HepG2 (cell line): Measurements from ENCODE around the gene BCAS2. TPM values are rescaled to one million over a fixed set of nuclear protein-coding genes. Genes with fewer than 3 reads are reported as not detected.

Source experiments
- ATAC-seq: fragments of 200-7000 bp; cut with Tn5 transposase; 3 replicates; pipeline ENCODE4 v1.9.1; 2020; ENCODE audit warnings: mild to moderate bottlenecking, moderate library complexity
- BruUV-seq: library from RNA; stranded (reverse); fragments of 400-500 nt; replicated peaks from 2 replicates; lab custom pipeline; 2021; lab: Mats Ljungman, UMichigan
- CTCF ChIA-PET: fragments of 300-600 bp; formaldehyde crosslinking; extraction: SDS; loops from one replicate; lab custom pipeline; 2021; ENCODE audit warnings: low total read pairs, inconsistent platforms, low intra/inter-chr PET ratio; lab: Yijun Ruan, JAX
- POLR2A ChIA-PET: fragments of 350-600 bp; sonication (Branson Sonifier 250); formaldehyde crosslinking; loops from one replicate; lab custom pipeline; 2020; ENCODE audit warnings: antibody characterized with exemption, inconsistent platforms; lab: Yijun Ruan, JAX
- DNase-seq: peaks from one replicate; pipeline ENCODE4 v3.0.0-alpha.2; 2015; ENCODE audit warnings: low spot score
- FAIRE-seq: peaks from 3 replicates; lab custom pipeline; 2011; peaks lifted over from hg19 to GRCh38; lab: Jason Lieb, UNC
- H2AFZ ChIP-seq: one replicate; pipeline ENCODE4 v1.6.1; 2011; ENCODE audit warnings: low read length, inconsistent platforms
- H3K27ac ChIP-seq: fragments of 300-600 bp; 3 replicates; pipeline ENCODE4 v1.8.0; 2011; ENCODE audit warnings: mixed run types, mild to moderate bottlenecking, mixed read lengths, low read length, inconsistent platforms; ENCODE audit not compliant: insufficient read depth; ENCODE audit errors: extremely low read length
- H3K27me3 ChIP-seq, 2 experiments: fragments of 200-600 bp in 1 of 2; 2 replicates in 1 of 2; 3 replicates in 1 of 2; pipeline versions ENCODE4 v1.6.0 to v1.8.0; 2011; ENCODE audit warnings: low read length in 2 of 2, mild to moderate bottlenecking in 2 of 2, moderate library complexity in 2 of 2, inconsistent platforms in 1 of 2; ENCODE audit not compliant: insufficient read depth in 2 of 2, control insufficient read depth in 1 of 2
- H3K36me3 ChIP-seq, 2 experiments: fragments of 200-600 bp in 1 of 2; replicated peaks in 1 of 2; 2 replicates in 1 of 2; 3 replicates in 1 of 2; pipeline versions ENCODE4 v1.5.1 to v1.8.0; 2011; ENCODE audit warnings: low read length in 2 of 2, inconsistent platforms in 1 of 2; ENCODE audit not compliant: insufficient read depth in 2 of 2, control insufficient read depth in 1 of 2
- H3K4me1 ChIP-seq: 2 replicates; pipeline ENCODE4 v1.5.1; 2012; ENCODE audit warnings: low read length, inconsistent platforms; ENCODE audit not compliant: insufficient read depth
- H3K4me2 ChIP-seq: 2 replicates; pipeline ENCODE4 v1.6.0; 2011; ENCODE audit warnings: low read depth, low read length, inconsistent platforms
- H3K4me3 ChIP-seq, 3 experiments: fragments of 200-600 bp in 1 of 3; sonication (generic), shearing (Covaris generic) in 1 of 3; replicated peaks in 1 of 3; 2 replicates each; pipeline ENCODE4 v1.5.1; 2011 to 2016; ENCODE audit warnings: low read length in 3 of 3, inconsistent platforms in 2 of 3, low read depth in 2 of 3, mild to moderate bottlenecking in 2 of 3, control low read depth in 1 of 3, mixed read lengths in 1 of 3; ENCODE audit not compliant: insufficient read depth in 1 of 3
- H3K79me2 ChIP-seq: one replicate; pipeline ENCODE4 v1.6.1; 2011; ENCODE audit warnings: low read length, inconsistent platforms; ENCODE audit not compliant: insufficient read depth
- H3K9ac ChIP-seq: 2 replicates; pipeline ENCODE4 v1.6.0; 2011; ENCODE audit warnings: mild to moderate bottlenecking, low read depth, low read length, inconsistent platforms; ENCODE audit not compliant: insufficient read depth
- H3K9me3 ChIP-seq: 2 replicates; pipeline ENCODE4 v1.5.1; 2012; ENCODE audit warnings: mild to moderate bottlenecking, low read length
- H4K20me1 ChIP-seq: 2 replicates; pipeline ENCODE4 v1.6.0; 2011; ENCODE audit warnings: inconsistent platforms, mild to moderate bottlenecking, low read length, moderate library complexity; ENCODE audit not compliant: insufficient read depth
- ATM ChIP-seq: fragments of 450-650 bp; IDR thresholded peaks from 2 replicates; pipeline ENCODE4 v1.7.1; 2017; ENCODE audit warnings: mild to moderate bottlenecking, borderline replicate concordance
- CBX2 ChIP-seq, 2 experiments: fragments of 200-600 bp in 1 of 2; sonication (generic); formaldehyde crosslinking in 1 of 2; IDR thresholded peaks; 2 replicates each; pipeline versions ENCODE4 v1.7.0 to v1.8.1; 2018 to 2022; ENCODE audit warnings: low read depth in 2 of 2, low read length in 1 of 2, mild to moderate bottlenecking in 1 of 2, missing genetic modification reagents in 1 of 2
- CBX5 ChIP-seq: sonication (generic); formaldehyde crosslinking; IDR thresholded peaks from 2 replicates; pipeline ENCODE4 v1.4.0; 2020; ENCODE audit warnings: missing genetic modification reagents, borderline replicate concordance
- IRF2 ChIP-seq: IDR thresholded peaks from 2 replicates; pipeline ENCODE4 v1.6.1; 2018; ENCODE audit warnings: missing genetic modification reagents, missing compliant biosample characterization
- MEIS2 ChIP-seq: sonication (generic); formaldehyde crosslinking; IDR thresholded peaks from 2 replicates; pipeline ENCODE4 v1.9.0; 2021; ENCODE audit warnings: mild to moderate bottlenecking, missing genetic modification reagents
- NR1H2 ChIP-seq: sonication (generic); formaldehyde crosslinking; IDR thresholded peaks from 2 replicates; pipeline ENCODE4 v1.8.1; 2022; ENCODE audit warnings: low read depth, missing genetic modification reagents, borderline replicate concordance
- RARA ChIP-seq: IDR thresholded peaks from 2 replicates; pipeline ENCODE4 v1.6.1; 2016; ENCODE audit warnings: missing genetic modification reagents, missing compliant biosample characterization
- ZKSCAN8 ChIP-seq: IDR thresholded peaks from 2 replicates; pipeline ENCODE4 v1.6.1; 2016; ENCODE audit warnings: borderline replicate concordance, missing genetic modification reagents, missing compliant biosample characterization
- ZNF224 ChIP-seq: sonication (generic); formaldehyde crosslinking; IDR thresholded peaks from 2 replicates; pipeline ENCODE4 v1.5.0; 2020; ENCODE audit warnings: mild to moderate bottlenecking, missing genetic modification reagents
- ZNF234 ChIP-seq: sonication (generic); formaldehyde crosslinking; conservative IDR thresholded peaks from 2 replicates; pipeline ENCODE4 v1.5.1; 2020; ENCODE audit warnings: mild to moderate bottlenecking, missing genetic modification reagents
- ZNF607 ChIP-seq: sonication (generic); formaldehyde crosslinking; IDR thresholded peaks from 2 replicates; pipeline ENCODE4 v1.5.1; 2020; ENCODE audit warnings: missing genetic modification reagents, mild to moderate bottlenecking, borderline replicate concordance
- ZNF619 ChIP-seq: sonication (generic); formaldehyde crosslinking; IDR thresholded peaks from 2 replicates; pipeline ENCODE4 v1.4.0; 2020; ENCODE audit warnings: mild to moderate bottlenecking, missing genetic modification reagents
- ZNF776 ChIP-seq: sonication (generic); formaldehyde crosslinking; IDR thresholded peaks from 2 replicates; pipeline ENCODE4 v1.4.0; 2020; ENCODE audit warnings: mild to moderate bottlenecking, missing genetic modification reagents
- WGBS: methylation state at CpG from one replicate; pipeline ENCODE4 v1.1.6; 2017; ENCODE audit warnings: low lambda C conversion rate; 5-methylcytosine and 5-hydroxymethylcytosine counted together
- in situ Hi-C: cut with HindIII; loops from 2 replicates; pipeline ENCODE4 v1.10.0; 2017; ENCODE audit warnings: low pct_unique_long_range_greater_than_20kb; ENCODE audit not compliant: extremely low pct_ligation_motif_present
- intact Hi-C: fragments of 100-400 bp; cut with micrococcal nuclease; formaldehyde crosslinking; loops from one replicate; pipeline ENCODE4 v1.10.0; 2022; ENCODE audit not compliant: unreplicated experiment
- polyA plus RNA-seq, 8 experiments: library from polyadenylated mRNA; depleted of rRNA in 3 of 8; stranded (reverse) in 7 of 8; unstranded in 1 of 8; fragments of >200 nt; fragmentation: Illumina TruSeq in 4 of 8; extraction: Trizol in 4 of 8; gene quantifications; 2 replicates each; pipeline versions ENCODE4 v1.2.1 to v1.2.3, GENCODE V29; 2011 to 2016; ENCODE audit warnings: low read depth in 4 of 8, missing spikeins in 1 of 8, mixed read lengths in 1 of 8; ENCODE audit not compliant: insufficient read depth in 1 of 8
- total RNA-seq, 5 experiments: library from RNA; depleted of rRNA; stranded (reverse); fragments of >200 nt; fragmentation: Illumina TruSeq; extraction: Trizol; gene quantifications; 2 replicates each; pipeline ENCODE4 v1.2.3, GENCODE V29; 2016; ENCODE audit warnings: low read depth in 1 of 5
- TF ChIP-seq, protein P1 (sequence below): sonication (generic); formaldehyde crosslinking; IDR thresholded peaks from 2 replicates; pipeline ENCODE4 v1.4.0; 2020; ENCODE audit warnings: mild to moderate bottlenecking, missing genetic modification reagents
- TF ChIP-seq, protein P2 (sequence below): sonication (generic); formaldehyde crosslinking; IDR thresholded peaks from 2 replicates; pipeline ENCODE4 v1.4.0; 2020; ENCODE audit warnings: missing genetic modification reagents
- TF ChIP-seq, protein P3 (sequence below): sonication (generic); formaldehyde crosslinking; IDR thresholded peaks from 2 replicates; pipeline ENCODE4 v1.5.0; 2020; ENCODE audit warnings: missing genetic modification reagents, mild to moderate bottlenecking, borderline replicate concordance

The BCAS2 gene
- total and polyA plus RNA-seq, 2 of the 13 experiments (the other 11 are each of a cell fraction or from before 2014, with no cell fraction given), result 18.0 to 47.4 TPM

- TF ChIP-seq ZNF619, result no peak
- no peak for TF ChIP-seq CBX2 (IDR thresholded peaks at IDR 0.05; ENCODE audit: low read depth, low read length)
- no peak for TF ChIP-seq CBX2 (CRISPR knock-in tag; IDR thresholded peaks at IDR 0.05; ENCODE audit: low read depth)
- H3K9me3 ChIP-seq, result no peaks in the 10 kb centered on the region
- DNase-seq (no peak), FAIRE-seq (no peak), ATAC-seq (no peak)
- no peak overlapping the region for H3K27ac ChIP-seq
- H3K79me2 ChIP-seq, result no peaks in the 10 kb centered on the region
- no peaks in the 10 kb centered on the region for H3K36me3 ChIP-seq
- H2AFZ ChIP-seq, result no peak overlapping the region
- in situ Hi-C loops, result no loop called here
- BruUV-seq, result no TSS peak
- intact Hi-C loops, result no loop called here
- no peaks in the 10 kb centered on the region for H3K4me1 ChIP-seq
- no peaks in the 10 kb centered on the region for H3K27me3 ChIP-seq
- POLR2A ChIA-PET, result no interaction called here
- WGBS, result 59% methylated on average over 2 of the region's 2 CpGs
- H3K4me2 ChIP-seq, result no peak overlapping the region
- H3K9ac ChIP-seq, result no peak overlapping the region
- no peak overlapping the region for H3K4me3 ChIP-seq
- H4K20me1 ChIP-seq, result no peaks in the 10 kb centered on the region
- CTCF ChIA-PET, result no interaction called here
These were observed 39.0 kb upstream of the BCAS2 start for GRCh38 chr1:114620419-114620818.

DNA sequence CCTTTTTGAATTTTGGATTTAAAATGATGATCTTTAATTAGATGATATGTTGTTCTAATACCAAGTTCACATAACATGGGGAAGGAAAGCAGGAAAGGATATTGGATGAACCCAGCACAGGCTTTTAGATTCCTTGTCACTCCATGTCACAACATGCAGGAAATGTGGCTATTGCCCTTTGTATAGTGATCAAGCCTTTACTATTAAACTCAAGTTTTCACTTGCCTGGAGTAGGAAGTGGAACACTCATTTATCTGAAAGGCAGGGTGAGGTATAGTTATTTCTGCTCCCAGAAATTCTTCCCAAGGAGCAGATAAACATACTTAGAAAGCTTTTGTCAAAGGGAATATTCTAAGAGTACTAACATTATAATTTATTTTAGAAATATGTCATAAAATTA is 37.2 kb upstream of the BCAS2 start:
- ATAC-seq, result no peak
- H3K9ac ChIP-seq, result no peak overlapping the region
- H3K27ac ChIP-seq, result no peak overlapping the region
- no peaks in the 10 kb centered on the region for H3K27me3 ChIP-seq
- intact Hi-C loops, result no loop called here
- H4K20me1 ChIP-seq, result no peaks in the 10 kb centered on the region
- BruUV-seq, result no TSS peak
- no peaks in the 10 kb centered on the region for H3K79me2 ChIP-seq
- DNase-seq, result no peak
- no peak overlapping the region for H3K4me3 ChIP-seq
- no peaks in the 10 kb centered on the region for H3K36me3 ChIP-seq
- in situ Hi-C loops, result no loop called here
- H3K4me1 ChIP-seq, result no peaks in the 10 kb centered on the region
- no peaks in the 10 kb centered on the region for H3K9me3 ChIP-seq
- no peak for FAIRE-seq
- CTCF ChIA-PET, result no interaction called here
- H3K4me2 ChIP-seq, result no peak overlapping the region
- no peak overlapping the region for H2AFZ ChIP-seq
- POLR2A ChIA-PET, result no interaction called here
- TF ChIP-seq ZNF234, result no peak
- no peak for TF ChIP-seq RARA (CRISPR knock-in tag)
- TF ChIP-seq IRF2 (CRISPR knock-in tag), result no peak
- no peak for TF ChIP-seq ZNF224
- no peak for TF ChIP-seq CBX5 (CRISPR knock-in tag)
- TF ChIP-seq ZNF776, result no peak
- TF ChIP-seq, protein P1, sequence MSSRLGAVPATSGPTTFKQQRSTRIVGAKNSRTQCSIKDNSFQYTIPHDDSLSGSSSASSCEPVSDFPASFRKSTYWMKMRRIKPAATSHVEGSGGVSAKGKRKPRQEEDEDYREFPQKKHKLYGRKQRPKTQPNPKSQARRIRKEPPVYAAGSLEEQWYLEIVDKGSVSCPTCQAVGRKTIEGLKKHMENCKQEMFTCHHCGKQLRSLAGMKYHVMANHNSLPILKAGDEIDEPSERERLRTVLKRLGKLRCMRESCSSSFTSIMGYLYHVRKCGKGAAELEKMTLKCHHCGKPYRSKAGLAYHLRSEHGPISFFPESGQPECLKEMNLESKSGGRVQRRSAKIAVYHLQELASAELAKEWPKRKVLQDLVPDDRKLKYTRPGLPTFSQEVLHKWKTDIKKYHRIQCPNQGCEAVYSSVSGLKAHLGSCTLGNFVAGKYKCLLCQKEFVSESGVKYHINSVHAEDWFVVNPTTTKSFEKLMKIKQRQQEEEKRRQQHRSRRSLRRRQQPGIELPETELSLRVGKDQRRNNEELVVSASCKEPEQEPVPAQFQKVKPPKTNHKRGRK, result no peak
- TF ChIP-seq ZNF607 (CRISPR knock-in tag), result no peak
- TF ChIP-seq NR1H2, result no peak
- TF ChIP-seq, protein P2, sequence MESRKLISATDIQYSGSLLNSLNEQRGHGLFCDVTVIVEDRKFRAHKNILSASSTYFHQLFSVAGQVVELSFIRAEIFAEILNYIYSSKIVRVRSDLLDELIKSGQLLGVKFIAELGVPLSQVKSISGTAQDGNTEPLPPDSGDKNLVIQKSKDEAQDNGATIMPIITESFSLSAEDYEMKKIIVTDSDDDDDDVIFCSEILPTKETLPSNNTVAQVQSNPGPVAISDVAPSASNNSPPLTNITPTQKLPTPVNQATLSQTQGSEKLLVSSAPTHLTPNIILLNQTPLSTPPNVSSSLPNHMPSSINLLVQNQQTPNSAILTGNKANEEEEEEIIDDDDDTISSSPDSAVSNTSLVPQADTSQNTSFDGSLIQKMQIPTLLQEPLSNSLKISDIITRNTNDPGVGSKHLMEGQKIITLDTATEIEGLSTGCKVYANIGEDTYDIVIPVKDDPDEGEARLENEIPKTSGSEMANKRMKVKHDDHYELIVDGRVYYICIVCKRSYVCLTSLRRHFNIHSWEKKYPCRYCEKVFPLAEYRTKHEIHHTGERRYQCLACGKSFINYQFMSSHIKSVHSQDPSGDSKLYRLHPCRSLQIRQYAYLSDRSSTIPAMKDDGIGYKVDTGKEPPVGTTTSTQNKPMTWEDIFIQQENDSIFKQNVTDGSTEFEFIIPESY (CRISPR knock-in tag), result no peak
- TF ChIP-seq MEIS2, result no peak
- TF ChIP-seq, protein P3, sequence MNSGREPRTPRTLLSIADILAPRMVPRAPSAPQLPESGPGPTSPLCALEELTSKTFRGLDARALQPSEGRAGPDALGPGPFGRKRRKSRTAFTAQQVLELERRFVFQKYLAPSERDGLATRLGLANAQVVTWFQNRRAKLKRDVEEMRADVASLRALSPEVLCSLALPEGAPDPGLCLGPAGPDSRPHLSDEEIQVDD (CRISPR knock-in tag), result no peak
- no peak for TF ChIP-seq ZKSCAN8
- no peak for TF ChIP-seq ATM
